GM18505 (cell line): Measurements from ENCODE around the gene ZNF564.
"Not testable (repeated sequence)": the region's sequence is repeated elsewhere in the genome, so short reads cannot be mapped to it uniquely, and the experiment has no call there.

ENCODE experiments used
- ATAC-seq: cut with Tn5 transposase; IDR thresholded peaks from one replicate; pipeline ENCODE4 v1.9.1; 2021; ENCODE audit not compliant: unreplicated experiment
- POLR2A ChIP-seq: IDR thresholded peaks from 4 replicates; pipeline ENCODE4 v1.6.1; 2011; ENCODE audit warnings: borderline replicate concordance; ENCODE audit not compliant: insufficient read depth, insufficient read length; ENCODE audit errors: extremely low read depth

The ZNF564 gene

GRCh38 chr19:12551060-12551832 is at the start of gene ZNF564:
Gene ZNF564, minus strand, starts transcription at chr19:12551482. Its CDS starts 150 bp downstream, at chr19:12551332.
- TF ChIP-seq POLR2A = peak; percentile 92
- ATAC-seq = peak; percentile 87

GRCh38 chr19:12597594-12597993 is 46.3 kb upstream of the ZNF564 start:
- ATAC-seq = no peak
- no peak for TF ChIP-seq POLR2A

- no peak for TF ChIP-seq POLR2A
- ATAC-seq = no peak
Observed at GRCh38 chr19:12596927-12597548, 45.8 kb upstream of the ZNF564 start.

GRCh38 chr19:12596485-12596884 is 45.2 kb upstream of the ZNF564 start:
- no peak for TF ChIP-seq POLR2A
- ATAC-seq = no peak

- no peak for TF ChIP-seq POLR2A
- ATAC-seq = no peak
Observed at GRCh38 chr19:12581100-12581499, 29.8 kb upstream of the ZNF564 start.

GRCh38 chr19:12580180-12580694 is 29.0 kb upstream of the ZNF564 start:
- ATAC-seq = no peak
- no peak for TF ChIP-seq POLR2A

GRCh38 chr19:12578641-12579040 is 27.4 kb upstream of the ZNF564 start:
- TF ChIP-seq POLR2A = no peak

GRCh38 chr19:12574036-12574435 is 22.8 kb upstream of the ZNF564 start:
- ATAC-seq = no peak

More at GRCh38 chr19:12578641-12579040, 27.4 kb upstream of the ZNF564 start:
- no peak for ATAC-seq

GRCh38 chr19:12567951-12568350 is 16.7 kb upstream of the ZNF564 start:
- no peak for TF ChIP-seq POLR2A
- no peak for ATAC-seq

More at GRCh38 chr19:12574036-12574435, 22.8 kb upstream of the ZNF564 start:
- no peak for TF ChIP-seq POLR2A

GRCh38 chr19:12566380-12566779 is 15.1 kb upstream of the ZNF564 start:
- not testable (repeated sequence) for ATAC-seq

GRCh38 chr19:12564016-12564664 is 12.9 kb upstream of the ZNF564 start:
- no peak for ATAC-seq
- TF ChIP-seq POLR2A = no peak

GRCh38 chr19:12555456-12555930 is 4.2 kb upstream of the ZNF564 start:
- TF ChIP-seq POLR2A = no peak
- no peak for ATAC-seq

- no peak for ATAC-seq
- TF ChIP-seq POLR2A = no peak
Observed at GRCh38 chr19:12546903-12547302, 4.4 kb downstream of the ZNF564 start.
